Measurements from ENCODE around the gene AP1S2. TPM values are rescaled to one million over a fixed set of nuclear protein-coding genes. Genes with fewer than 3 reads are reported as not detected.
"Not testable (repeated sequence)": the region's sequence is repeated elsewhere in the genome, so short reads cannot be mapped to it uniquely, and the experiment has no call there.

The AP1S2 gene
- polyA plus RNA-seq, 3 donors = 58.0 to 63.9 (median 61.6) TPM

DNA sequence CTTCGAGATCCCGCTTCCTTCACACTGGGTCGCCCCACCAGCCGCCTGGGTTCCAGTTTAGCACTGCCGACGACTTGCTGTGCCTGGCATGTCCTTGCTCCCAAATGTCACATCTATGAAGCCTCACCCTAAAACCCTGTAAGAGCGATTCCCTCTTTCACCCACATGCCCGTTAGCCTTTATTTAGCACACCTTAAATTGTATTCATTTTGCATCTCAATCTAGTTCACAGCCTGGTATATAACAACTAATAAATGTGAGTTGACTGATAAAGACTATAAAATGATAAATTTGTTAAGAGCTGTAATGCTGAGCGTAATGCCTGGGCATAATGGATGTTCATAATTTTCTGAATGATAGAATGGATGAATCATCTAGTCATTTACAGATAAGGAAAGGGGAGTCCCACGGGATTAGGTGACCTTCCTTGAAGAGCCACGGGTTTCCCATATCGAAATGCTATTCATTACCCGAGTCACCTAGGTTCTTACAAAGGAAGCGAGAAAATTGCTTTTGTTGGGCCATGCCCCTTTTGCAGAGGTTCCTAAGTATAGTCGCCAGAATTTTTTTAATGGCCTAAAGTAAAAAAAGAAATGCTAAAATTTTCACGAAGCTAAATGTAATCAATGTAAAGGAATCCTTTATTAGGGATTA is 1.1 kb upstream of the AP1S2 start:
- no peak for DNase-seq (ENCODE audit: low read depth in 3 of 3, low spot score in 2 of 3)

DNA sequence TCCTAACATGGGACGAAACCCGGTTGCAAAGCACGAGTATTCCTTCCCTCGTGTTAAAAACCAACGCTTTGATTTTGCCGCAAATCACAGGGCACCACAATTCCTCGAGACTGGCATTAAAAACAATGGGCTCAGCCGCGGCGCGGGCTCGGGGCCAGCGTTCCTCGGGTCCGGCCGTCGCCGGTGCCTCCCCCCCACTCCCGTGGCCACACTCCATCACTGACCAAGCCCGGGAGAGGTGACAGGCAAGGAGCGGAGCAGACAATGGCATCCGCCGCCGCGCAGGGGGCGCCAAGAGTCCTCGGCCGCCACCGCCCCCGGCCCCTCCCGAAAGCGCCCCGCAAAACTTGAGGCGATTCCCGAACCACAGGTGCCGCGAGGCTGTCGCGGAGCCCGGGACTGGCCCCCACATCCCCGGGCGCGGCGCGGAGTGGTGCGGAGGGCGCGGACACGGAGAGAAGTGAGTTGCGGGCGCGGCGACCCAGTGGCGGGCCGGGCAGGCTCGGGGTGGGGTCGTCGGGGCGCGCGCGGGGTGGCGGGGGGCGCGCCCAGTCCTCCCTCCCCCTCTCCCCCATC is 445 bp downstream of the AP1S2 start:
- no peak for DNase-seq (ENCODE audit: low read depth in 3 of 3, low spot score in 2 of 3)

DNA sequence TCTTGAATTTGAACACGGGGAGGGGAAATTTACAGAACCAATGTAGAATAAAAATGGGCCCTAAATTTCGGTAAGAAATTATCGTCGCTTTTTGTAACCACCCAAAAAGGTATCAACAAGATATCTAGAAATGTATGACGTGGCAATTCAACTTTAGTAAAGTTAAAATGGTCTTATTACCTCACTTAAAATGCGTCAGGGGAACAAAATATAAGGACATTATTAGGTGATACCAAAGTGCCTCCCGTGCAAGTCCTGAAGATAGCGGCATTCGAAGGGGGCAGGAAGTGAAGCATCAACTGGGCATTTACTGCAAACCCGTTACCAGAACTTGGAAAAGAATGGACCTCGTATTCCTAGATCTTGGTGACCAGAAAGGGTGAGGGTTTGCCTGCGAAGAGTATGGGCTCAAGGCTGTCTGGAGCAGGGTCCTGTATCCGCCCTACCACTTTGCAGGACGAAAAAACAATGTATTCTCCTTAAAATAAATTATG is 980 bp downstream of the AP1S2 start:
- no peak for DNase-seq (ENCODE audit: low read depth in 3 of 3, low spot score in 2 of 3)

DNA sequence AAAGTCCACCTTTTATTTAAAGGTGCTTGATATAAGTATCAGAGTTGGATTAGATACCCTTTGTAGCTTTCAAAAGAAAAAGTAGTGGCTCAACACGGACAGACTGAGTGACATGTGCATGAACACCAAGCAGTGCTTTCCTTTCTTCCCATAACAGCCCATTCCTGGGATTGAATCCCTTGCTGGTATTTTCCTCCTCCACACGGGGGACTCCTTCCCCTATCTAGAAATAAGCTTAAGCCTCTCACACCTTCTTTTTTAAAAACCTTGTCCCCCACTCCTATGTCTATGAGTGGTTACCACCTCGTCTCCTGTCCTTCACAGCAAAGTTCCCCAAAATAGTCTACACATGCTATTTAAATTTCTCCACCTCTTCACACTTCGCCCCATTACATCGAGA is 5.1 kb downstream of the AP1S2 start:
- DNase-seq (ENCODE audit: low read depth in 3 of 3, low spot score in 2 of 3) = no peak

- DNase-seq (ENCODE audit: low read depth in 3 of 3, low spot score in 2 of 3) = no peak
Observed at GRCh38 chrX:15848576-15848975, 6.0 kb downstream of the AP1S2 start.

- DNase-seq (ENCODE audit: low read depth in 3 of 3, low spot score in 2 of 3) = no peak
Observed at GRCh38 chrX:15843960-15844359, 10.7 kb downstream of the AP1S2 start.

- DNase-seq (ENCODE audit: low read depth in 3 of 3, low spot score in 2 of 3) = no peak
Observed at GRCh38 chrX:15841853-15842516, 12.6 kb downstream of the AP1S2 start.

GRCh38 chrX:15838017-15838416 is 16.6 kb downstream of the AP1S2 start:
- DNase-seq (ENCODE audit: low read depth in 3 of 3, low spot score in 2 of 3) = no peak

DNA sequence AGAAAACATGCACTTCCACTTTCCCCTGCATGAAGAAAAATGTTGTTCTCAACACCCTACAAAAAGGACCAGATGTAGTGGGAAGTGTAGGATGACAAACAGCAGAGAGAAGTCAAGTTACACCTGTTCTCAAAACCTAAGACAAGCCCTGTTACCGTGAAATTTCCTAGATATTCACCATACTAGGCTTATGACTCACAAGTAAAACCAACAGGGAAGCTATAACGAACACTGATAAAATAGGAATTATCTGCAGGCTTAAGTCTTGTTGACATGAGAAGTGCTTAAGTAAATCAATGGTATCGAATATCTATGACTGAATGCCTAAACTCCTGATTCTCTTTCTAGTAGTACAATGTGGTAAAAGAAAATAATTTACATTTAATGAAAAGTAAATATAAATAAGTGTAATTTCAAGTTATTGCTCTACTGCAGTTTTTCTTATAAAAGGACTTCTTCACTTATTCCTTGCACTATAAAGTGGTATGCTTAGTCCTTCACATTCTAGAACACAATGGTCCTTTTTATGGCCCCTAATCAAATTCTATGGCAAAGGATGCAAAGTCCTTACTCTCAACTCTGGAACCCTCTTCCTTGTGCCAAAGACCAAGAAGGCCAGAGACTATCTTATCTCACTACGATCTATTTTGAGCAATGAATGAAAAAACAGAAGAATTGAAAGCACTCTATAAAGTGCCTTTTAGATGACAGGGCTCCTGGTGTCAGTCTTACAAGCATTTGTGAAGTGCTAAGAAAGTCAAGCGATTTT is 19.6 kb downstream of the AP1S2 start:
- no peak for DNase-seq (ENCODE audit: low read depth in 3 of 3, low spot score in 2 of 3)

- DNase-seq (ENCODE audit: low read depth in 3 of 3, low spot score in 2 of 3) = no peak
Observed at GRCh38 chrX:15834053-15834452, 20.6 kb downstream of the AP1S2 start.

DNA sequence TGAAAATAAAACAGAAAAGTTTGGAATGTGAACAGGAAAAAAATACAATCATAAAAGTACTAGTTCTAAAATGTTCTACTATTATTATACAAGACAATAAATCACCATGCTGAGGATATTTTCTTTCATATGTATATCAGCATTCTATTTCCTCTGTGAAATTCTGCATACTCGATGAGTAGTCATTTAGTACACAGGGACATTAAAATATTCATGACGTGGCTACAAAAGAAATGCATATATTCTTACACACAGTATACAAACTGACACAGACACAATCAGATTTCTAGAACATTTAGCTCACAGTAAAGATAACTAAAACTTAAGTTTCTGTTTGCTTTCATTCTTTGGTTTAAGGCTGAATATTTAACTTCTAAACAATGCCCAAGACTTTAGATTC is 23.3 kb downstream of the AP1S2 start:
- not testable (repeated sequence) for DNase-seq (ENCODE audit: low read depth in 3 of 3, low spot score in 2 of 3)

DNA sequence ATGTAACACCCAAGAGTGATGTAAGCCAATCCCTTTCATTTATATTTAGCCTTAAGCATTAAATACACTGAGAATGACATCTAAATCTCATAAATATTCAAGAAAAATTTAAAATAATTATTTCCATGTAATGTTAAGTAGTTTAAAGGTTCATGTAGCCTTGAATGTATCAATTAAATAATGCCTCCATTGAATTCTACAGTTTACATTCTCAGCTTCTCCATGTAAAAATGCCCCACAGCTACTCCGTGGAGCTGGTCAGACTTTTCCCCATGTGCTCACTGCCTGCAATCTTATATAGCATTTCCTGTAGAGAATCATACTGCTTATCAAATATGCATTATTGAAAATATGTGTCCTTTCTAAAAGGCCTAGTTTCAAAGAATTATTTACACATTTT is 25.4 kb downstream of the AP1S2 start:
- DNase-seq (ENCODE audit: low read depth in 3 of 3, low spot score in 2 of 3) = no peak

- DNase-seq (ENCODE audit: low read depth in 3 of 3, low spot score in 2 of 3) = no peak
Observed at GRCh38 chrX:15825936-15826335, 28.7 kb downstream of the AP1S2 start.

- no peak for DNase-seq (ENCODE audit: low read depth in 3 of 3, low spot score in 2 of 3)
Observed at GRCh38 chrX:15822922-15823321, 31.7 kb downstream of the AP1S2 start.

GRCh38 chrX:15820106-15821073 is 34.2 kb downstream of the AP1S2 start:
- no peak for DNase-seq (ENCODE audit: low read depth in 3 of 3, low spot score in 2 of 3)

DNA sequence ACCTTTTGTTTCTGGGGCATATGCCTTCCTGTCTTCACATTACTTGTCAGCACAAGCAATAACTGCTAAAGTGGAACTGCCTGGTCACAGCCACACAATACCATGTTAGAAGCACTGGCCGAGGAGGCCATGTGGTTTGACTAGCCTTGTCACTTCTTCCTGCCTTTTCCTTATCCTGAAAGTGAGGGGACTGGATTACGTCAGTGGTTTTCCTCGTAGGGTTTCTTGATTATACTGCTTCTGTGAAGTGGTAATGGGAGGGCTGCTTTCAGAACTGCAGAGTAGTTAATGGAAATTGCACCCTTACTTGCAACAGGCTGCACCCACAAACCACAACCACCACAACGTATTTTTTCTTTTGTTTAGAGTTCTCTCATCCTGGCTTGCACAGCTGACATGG is 37.7 kb downstream of the AP1S2 start:
- DNase-seq (ENCODE audit: low read depth in 3 of 3, low spot score in 2 of 3) = no peak

DNA sequence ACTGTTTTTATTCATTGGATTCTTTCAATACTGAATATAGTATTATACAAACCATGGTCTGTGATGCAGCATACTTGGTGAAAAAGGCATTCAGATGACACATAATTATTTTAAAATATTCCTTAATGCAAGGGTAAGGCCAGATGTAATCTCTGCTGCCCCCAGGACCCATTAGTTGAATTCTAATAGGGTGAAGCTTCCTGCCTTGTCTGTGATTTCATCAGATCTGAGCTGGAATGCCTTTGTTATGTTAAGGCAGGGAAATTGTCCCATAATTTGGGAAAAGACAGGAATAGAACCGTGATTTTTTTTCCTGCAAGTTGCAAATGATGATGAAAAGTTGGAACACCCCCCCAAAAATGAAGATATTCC is 38.2 kb downstream of the AP1S2 start:
- no peak for DNase-seq (ENCODE audit: low read depth in 3 of 3, low spot score in 2 of 3)

GRCh38 chrX:15815779-15816437 is 38.7 kb downstream of the AP1S2 start:
- DNase-seq (ENCODE audit: low read depth in 3 of 3, low spot score in 2 of 3) = no peak

DNA sequence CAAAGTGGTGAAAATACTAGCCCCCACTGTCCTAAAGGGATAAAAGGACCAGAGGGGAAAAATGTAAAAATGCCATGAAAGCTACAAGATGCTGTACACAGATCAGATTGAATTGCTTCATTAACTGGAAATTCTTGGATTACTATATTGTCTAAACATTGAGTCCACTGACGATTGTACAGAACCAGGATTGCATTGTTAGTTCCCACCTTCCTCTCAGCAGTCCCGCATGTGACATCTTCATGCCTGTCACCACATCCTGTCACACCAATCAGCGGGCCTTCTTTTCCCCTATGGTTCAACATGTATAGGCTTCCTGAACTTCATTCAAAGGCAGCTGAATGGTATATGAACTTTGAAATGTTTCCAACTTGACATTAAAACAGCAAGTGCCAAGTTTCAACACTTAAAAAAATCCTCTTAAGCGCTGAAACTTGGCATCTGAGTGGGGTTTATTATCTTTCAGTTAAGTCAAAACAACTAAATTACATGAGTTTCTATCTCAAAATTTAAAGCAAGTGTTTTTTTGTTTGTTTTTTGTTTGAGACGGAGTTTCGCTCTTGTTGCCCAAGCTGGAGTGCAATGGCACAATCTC is 39.7 kb downstream of the AP1S2 start:
- DNase-seq (ENCODE audit: low read depth in 3 of 3, low spot score in 2 of 3) = no peak

Data from right renal cortex interstitium (tissue), 3 donors.